GM18507 (cell line): ENCODE data around the gene FAM13C.
"Not testable (repeated sequence)": the region's sequence is repeated elsewhere in the genome, so short reads cannot be mapped to it uniquely, and the experiment has no call there.

ENCODE experiments used
- DNase-seq: peaks from one replicate; pipeline ENCODE4 v3.0.0; 2011; ENCODE audit warnings: low read depth; ENCODE audit not compliant: insufficient read length; ENCODE audit errors: extremely low spot score
- FAIRE-seq: peaks from 2 replicates; lab custom pipeline; 2011; peaks lifted over from hg19 to GRCh38; lab: Jason Lieb, UNC

FAM13C gene

DNA sequence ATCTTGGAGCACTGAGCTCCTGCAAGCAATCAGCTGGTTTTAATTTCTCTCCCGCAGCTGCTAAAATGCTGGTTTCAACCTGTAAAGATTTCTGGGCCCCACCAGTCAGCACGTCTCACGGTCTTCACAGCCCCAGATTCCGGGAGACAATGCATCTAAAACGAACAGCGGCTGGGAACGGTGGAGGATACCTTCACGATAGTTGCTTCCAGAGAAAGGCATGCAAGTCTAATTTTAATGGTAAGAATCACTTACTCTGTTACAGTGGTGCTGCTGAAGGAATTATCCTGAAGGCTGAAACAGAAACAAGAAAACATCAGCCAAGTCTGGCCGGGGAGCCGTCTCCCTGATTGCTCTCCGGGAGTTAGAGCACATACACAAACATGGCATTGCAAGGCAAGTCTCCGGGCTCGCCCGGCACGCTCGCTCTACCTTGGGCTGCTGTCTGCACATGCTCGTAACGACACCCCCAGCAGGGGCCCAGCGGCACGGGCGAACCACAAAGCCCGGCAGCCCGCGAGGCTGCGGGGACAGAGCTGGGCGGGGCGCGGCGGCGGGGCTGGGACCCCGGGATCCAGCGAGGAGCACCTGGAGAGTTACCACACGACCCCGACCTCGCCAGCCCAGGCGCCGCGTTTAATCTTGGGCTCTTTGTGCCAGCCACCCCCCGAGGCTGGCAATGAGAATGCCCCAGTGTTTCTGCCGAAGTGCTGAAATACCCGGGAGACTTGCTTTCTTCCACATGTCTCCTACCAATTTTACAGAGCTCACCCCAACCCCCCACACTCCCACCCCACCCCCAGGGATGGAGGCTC lies at the start of gene FAM13C:
TSS of gene FAM13C (minus strand) at position 406 of the 815 bp plus-strand sequence. CDS start at position 317, 89 bp downstream.
- DNase-seq (no peak), FAIRE-seq (no peak)

DNA sequence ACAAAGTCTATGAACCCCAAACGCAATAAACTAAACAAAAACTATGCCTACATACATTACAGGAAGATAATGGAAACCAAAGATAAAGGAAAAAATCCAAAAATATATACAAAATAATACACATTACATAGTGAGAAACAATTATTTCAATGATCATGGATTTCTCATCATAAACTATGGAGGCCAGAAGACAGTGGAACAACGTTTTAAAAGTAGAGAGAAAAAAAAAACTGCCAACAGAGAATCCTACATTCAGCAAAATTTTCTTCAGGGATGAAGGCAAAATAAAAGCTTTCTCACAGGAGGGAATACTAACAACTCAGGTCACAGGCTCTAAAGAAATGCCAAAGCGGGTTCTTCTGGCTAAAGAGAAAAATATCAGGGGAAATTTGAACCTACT lies 42.9 kb upstream of the FAM13C start:
- DNase-seq = no peak
- FAIRE-seq = no peak

DNA sequence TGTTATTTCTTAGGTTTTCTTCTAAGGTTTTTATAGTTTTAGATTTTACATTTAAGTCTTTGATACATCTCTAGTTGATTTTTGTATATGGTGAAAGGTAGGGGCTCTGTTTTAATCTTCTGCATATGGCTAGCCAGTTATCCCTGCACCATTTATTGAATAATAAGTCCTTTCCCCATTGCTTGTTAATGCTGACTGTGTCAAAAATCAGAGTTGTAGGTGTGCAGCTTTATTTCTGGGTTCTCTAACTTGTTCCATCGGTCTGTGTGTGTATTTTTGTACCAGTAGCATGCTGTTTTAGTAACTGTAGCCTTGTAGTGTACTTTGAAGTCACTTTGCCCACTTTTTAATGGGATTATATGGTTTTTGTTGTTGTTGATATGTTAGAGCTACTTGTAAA lies 37.9 kb upstream of the FAM13C start:
- FAIRE-seq = no peak
- DNase-seq = no peak

GRCh38 chr10:59399329-59399728 lies 37.0 kb upstream of the FAM13C start:
- not testable (repeated sequence) for DNase-seq, FAIRE-seq

GRCh38 chr10:59397961-59398360 lies 35.6 kb upstream of the FAM13C start:
- DNase-seq (no peak), FAIRE-seq (no peak)

DNA sequence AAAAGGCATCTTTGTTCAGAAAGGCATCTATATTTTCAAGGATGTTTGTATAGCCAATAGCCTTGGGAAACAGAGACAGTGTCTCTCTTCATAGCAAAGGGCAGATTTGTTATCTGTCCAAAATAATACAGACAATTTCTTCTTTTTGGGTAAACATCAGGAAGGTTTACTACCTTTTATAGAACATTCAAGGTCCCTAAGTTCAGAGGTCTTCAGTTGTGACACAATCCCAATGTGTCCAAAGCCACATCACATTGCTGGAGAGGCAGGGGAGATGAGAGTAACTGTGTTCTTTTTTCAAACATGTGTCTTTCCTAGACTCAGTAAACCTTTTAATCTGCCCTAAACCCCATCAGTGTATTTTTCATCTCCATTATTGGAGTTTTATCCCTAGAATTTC lies 33.6 kb upstream of the FAM13C start:
- DNase-seq (no peak), FAIRE-seq (no peak)

GRCh38 chr10:59393349-59393748 lies 31.0 kb upstream of the FAM13C start:
- no peak for FAIRE-seq
- DNase-seq = no peak

DNA sequence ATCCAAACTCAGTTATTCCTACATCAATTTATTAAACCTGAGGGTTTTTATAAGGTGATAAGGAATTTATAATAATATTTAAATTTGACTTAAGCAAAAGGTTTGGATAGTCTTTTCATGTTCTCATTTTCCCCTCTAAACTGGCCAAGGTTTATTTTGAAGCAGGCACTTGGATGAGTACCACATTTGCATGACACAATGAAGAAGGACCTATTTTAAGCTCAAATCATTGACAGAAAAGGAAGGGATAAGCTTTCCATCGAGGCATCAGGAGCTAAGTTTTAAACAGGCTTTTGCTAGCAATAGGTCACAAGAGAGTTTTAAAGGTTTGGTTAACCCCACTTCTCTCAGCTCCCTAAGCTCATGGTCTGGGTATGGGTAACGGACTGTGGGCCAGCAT lies 28.7 kb upstream of the FAM13C start:
- DNase-seq (no peak), FAIRE-seq (no peak)

DNA sequence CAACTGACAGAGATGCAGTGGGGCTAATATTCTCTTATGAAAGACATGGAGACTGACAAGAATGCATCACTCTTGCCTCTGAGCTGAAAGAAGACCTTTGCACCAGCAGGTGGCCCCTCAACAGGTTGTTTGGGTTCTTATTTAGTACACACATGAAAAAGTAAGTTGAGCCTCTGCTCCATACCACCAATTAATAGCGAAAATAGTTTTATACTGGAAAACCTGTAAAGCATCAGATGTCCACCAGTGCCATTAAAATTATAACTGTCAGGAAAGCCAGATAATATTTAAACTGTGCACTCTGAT lies 26.3 kb upstream of the FAM13C start:
- no peak for FAIRE-seq
- no peak for DNase-seq

DNA sequence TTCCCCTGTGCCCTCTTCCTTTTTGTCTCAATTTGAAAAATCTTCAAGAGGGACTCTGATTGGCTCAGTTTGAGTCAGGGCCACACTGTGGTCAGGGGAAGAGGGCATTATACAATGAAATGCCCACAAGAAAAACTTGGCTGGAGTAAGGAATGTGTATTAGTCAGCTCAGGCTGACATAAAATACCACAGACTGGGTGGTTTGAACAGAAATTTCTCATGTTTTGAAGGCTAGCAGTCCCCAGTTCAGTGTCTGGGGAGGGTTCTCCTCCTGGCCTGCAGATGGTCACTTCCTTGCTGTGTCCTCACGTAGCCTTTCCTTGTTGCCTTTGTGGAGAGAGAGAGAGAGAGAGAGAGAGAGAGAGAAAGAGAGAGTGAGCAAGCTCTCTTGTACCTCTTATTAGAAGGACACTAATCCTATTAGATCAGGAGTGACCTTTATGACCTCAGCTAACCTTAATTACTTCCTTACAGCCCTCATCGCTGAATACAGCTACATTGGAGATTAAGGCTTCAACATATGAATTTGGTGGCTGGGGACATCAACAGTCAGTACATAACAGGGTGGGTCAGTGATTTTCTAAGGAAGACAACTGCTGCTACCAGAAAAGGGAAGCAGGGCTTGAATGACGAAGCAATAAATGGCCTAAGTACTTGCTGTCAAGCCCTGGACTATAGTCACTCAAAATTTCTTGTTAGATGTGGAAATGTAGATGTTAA lies 25.8 kb upstream of the FAM13C start:
- DNase-seq (no peak), FAIRE-seq (no peak)

DNA sequence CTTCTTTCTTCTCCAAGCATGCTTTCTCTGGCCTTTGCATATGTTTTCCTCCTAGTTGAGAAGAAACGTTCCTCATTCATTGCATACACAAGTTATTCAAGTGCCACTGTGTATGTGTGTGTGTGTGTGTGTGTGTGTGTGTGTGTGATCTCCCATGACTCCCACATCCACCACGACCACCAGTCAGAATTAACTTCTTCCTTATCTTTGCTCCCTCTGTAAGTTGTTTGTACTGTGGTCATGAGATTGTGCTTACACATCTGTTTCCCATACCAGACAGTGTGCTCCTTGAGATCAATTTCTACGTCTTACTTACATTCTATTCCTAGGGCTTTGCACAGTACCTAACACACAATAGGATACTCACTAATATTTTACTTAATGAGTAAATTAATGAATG lies 22.4 kb upstream of the FAM13C start:
- DNase-seq = no peak
- no peak for FAIRE-seq

DNA sequence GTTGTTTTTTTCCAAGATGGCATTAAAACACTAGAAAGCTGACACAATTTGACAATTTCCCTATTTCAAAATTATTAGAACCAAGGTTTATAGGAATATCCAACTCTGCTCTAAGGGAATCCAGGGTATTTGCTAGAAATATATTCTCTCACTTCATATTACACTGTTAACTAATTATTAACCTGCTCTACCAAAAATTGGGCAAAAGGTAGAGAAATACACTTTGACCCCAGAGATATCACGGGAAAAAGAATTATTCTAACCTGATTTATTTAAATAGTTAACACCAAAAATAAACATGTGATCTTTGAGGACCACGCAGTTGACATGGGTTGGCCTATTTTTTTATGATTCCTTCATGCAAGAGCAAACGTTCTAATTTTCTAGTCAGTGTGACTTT lies 21.6 kb upstream of the FAM13C start:
- no peak for DNase-seq
- no peak for FAIRE-seq

GRCh38 chr10:59383436-59383835 lies 21.1 kb upstream of the FAM13C start:
- FAIRE-seq (no peak), DNase-seq (no peak)

DNA sequence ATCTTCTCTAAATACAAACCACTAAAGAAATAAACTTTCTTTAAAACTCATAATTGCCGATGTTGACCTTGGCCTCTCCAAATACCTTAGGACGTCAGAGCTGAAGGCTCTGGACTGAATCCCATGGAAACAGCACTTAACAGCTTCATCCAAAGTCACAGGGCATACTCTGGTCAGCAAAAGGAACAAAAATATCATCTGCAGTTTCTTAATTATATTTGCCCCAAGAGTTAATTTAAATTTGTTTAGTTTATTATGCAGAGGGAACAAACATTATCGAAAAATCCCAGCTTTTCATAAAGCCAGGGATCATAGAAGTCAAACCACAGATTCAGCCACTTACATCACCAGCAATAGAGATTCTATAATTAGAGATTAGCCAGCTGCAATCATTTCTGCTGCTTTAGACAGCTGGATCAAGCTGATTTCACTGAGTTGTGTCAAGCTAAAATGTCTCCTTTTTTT lies 20.5 kb upstream of the FAM13C start:
- DNase-seq (no peak), FAIRE-seq (no peak)

GRCh38 chr10:59381687-59382086 lies 19.3 kb upstream of the FAM13C start:
- DNase-seq = no peak
- FAIRE-seq = no peak

GRCh38 chr10:59376846-59377245 lies 14.5 kb upstream of the FAM13C start:
- no peak for FAIRE-seq
- no peak for DNase-seq

DNA sequence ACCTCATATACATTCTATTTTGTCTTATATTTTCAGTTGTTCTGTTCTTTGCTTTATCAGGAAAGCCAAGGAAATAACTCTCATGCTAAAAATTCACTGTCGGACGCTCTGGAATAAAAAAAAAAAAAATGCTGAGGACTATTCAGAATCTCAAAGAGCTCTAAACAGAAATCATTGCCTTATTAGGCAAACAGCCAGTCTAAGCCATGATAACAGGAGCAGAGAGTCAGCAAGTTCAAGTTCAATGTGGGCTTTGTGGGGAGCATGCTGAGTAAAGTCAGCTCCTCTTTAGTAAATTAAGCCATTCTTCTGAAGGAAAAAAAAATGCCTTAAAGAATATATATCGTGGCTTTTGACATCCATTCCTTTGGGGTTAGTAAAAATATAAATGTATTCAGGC lies 13.6 kb upstream of the FAM13C start:
- FAIRE-seq (no peak), DNase-seq (no peak)

DNA sequence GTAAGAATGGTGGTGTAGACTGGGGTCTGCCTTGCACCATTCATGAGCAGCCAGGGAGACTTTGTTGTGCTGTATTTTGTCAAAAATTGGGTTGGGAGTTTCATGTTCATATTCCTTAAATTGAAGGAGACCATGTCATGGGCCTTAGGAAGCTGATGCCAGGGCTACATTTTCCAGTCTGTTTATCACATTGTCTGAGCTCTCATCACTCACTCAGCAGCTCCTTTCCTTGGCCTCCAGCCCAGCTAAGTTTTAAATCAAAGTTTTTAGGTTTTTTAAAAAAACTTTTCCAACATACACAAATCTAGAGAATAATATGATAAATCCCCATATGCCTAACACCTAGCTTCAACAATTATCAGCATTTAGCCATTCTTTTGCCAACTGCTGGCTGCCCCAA lies 12.6 kb upstream of the FAM13C start:
- DNase-seq = no peak
- FAIRE-seq = no peak

DNA sequence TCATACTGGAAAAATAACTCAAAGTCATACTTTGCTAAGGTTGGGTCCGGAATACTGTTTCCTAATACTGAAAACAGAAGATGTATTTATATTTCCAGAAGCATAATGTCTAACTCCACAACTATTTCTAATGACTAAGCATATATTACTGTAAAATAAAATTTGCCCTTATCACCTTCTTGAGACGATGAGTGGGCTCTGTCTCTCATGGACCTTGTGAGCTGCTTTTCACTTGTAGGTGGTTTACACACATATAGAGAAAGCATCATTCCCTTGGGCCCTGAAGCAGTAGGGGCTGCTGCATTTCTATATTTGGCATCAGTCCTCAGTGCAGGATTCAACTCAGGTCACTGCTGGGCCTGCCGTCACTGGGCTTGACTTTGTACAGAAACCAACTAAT lies 10.7 kb upstream of the FAM13C start:
- FAIRE-seq = no peak
- no peak for DNase-seq

DNA sequence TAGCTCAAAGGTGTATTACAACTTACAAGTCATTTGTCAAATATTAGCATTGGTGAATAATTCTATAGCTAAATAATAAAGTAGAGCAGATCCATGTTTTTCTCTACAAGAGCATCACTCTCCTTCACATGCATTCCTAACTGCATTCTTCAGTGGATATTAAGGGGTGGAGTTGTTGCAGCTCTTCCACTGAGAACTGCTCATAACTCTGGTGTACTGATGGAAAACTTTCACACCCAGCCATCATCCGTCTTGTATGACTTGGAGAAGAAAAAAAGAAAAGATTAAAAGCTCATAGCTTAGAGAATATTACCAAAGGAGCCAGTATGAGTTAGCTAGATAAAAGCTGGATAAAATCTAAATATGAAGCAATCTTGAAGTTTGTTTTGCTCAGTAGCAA lies 10.2 kb upstream of the FAM13C start:
- FAIRE-seq (no peak), DNase-seq (no peak)

DNA sequence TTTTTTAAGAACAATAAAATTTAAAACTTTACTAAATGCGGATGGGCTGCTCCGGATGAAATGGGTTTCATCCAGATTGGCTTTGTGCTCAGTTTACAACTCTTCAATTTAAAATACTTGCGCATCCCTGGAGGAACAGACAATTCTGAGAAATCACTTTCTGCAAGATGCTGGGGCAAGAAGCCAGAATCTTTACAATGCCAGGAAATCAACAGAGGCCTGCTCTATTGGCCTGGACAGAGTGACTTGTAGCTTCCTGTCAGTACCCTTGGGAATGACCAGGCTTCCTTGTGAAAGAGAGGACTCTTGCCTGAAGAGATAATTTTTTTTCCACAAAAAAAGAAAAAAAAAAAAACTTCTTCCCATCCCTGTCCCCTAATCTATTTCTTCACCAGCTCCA lies 3.9 kb upstream of the FAM13C start:
- FAIRE-seq (no peak), DNase-seq (no peak)
